Measurements from ENCODE around the gene TSC22D2.

TSC22D2 gene

DNA sequence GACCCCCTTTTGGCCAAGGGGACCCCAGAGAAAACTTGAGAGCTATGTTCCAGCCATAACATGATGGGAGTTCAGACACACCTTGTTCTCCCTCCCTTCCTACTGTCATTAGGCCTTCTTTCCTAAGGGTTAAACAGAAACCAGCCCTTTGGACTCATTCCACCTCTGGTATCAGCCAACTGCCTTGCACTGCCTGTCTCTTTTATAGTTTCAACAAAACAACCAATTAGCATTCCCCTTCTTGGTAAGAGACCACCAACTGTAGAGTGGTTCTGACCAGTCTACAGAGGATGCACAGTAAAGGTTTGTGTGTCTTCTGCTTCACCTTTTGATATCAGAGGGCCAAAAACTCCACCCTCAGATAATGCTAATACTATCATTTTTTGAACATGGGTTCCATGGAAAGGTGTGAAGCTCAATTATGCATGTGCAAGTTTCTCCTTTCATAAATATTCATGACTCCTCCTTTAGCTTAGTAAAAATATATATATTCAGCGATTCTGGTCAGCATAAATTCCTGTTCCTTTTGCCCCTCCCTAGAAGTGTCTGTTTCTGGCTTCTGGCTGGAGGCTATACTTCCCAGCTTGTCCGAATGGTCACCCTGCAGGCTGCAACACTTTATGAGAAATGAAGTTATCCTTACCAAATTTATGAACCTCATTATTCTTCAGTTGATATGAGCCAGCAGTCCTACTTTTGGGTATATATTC, 82.3 kb downstream of the TSC22D2 start:
- Histone ChIP-seq H3K4me3 (ENCODE audit: low read length) (no peak overlapping the region), H3F3A (ENCODE audit: insufficient read depth, low read length) (no peaks in the 10 kb centered on the region), H3K9me3 (replicated peaks; ENCODE audit: insufficient read depth, low read length) (no peaks in the 10 kb centered on the region), H3K79me2 (ENCODE audit: low read length) (no peaks in the 10 kb centered on the region), H4K20me1 (ENCODE audit: insufficient read depth, low read length) (no peaks in the 10 kb centered on the region), H3K9ac (ENCODE audit: low read length) (no peak overlapping the region), H3K27ac (ENCODE audit: low read length) (no peak overlapping the region), H2AFZ (ENCODE audit: low read length) (no peak overlapping the region), H3K9me2 (replicated peaks; ENCODE audit: insufficient read depth, low read length) (no peaks in the 10 kb centered on the region), H3K36me3 (replicated peaks; ENCODE audit: insufficient read depth, low read length) (no peaks in the 10 kb centered on the region), H3K27me3 (replicated peaks; ENCODE audit: insufficient read depth, low read length) (no peaks in the 10 kb centered on the region), H3K4me1 (ENCODE audit: low read length) (no peaks in the 10 kb centered on the region), H3K4me2 (ENCODE audit: low read depth, low read length) (no peak overlapping the region)
- TF ChIP-seq EZH2phosphoT487 (IDR thresholded peaks at IDR 0.05; ENCODE audit: low read length) (no peak), EZH2 (optimal IDR thresholded peaks at IDR 0.05; ENCODE audit: low read depth, low read length) (no peak)
- TF ChIP-seq, protein P1, sequence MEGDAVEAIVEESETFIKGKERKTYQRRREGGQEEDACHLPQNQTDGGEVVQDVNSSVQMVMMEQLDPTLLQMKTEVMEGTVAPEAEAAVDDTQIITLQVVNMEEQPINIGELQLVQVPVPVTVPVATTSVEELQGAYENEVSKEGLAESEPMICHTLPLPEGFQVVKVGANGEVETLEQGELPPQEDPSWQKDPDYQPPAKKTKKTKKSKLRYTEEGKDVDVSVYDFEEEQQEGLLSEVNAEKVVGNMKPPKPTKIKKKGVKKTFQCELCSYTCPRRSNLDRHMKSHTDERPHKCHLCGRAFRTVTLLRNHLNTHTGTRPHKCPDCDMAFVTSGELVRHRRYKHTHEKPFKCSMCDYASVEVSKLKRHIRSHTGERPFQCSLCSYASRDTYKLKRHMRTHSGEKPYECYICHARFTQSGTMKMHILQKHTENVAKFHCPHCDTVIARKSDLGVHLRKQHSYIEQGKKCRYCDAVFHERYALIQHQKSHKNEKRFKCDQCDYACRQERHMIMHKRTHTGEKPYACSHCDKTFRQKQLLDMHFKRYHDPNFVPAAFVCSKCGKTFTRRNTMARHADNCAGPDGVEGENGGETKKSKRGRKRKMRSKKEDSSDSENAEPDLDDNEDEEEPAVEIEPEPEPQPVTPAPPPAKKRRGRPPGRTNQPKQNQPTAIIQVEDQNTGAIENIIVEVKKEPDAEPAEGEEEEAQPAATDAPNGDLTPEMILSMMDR (IDR thresholded peaks at IDR 0.05; ENCODE audit: low read length): no peak
- DNase-seq: no peak

DNA sequence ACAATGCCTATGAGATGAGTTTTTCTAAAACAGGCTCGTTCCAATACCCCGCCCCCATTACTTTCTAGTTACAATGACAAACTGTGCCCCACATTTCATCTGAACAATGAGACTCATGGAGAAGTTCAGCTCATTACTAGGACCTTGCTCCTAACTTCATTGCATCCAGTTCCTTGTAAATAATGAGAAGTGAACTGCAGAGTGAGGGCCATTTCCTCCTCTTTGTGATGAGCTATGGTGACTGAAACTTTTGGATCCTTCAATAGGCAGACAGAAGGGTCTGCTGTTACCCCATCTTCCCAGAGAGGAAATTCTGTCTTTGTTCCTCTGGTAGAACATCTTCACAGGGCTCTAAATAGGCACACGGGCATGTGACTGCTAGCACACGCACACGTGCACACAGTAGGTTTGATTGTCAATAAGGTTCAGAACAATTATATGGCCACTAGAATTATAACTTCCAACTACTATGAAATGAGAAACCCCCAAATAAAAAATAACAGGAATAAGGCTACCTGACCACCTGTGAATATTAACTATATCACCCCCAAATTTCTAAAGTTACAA, 86.4 kb downstream of the TSC22D2 start:
- H3K79me2 ChIP-seq (ENCODE audit: low read length): no peaks in the 10 kb centered on the region
- no peak overlapping the region for H3K27ac ChIP-seq (ENCODE audit: low read length)
- no peak overlapping the region for H3K4me2 ChIP-seq (ENCODE audit: low read depth, low read length)
- no peaks in the 10 kb centered on the region for H3K9me2 ChIP-seq (replicated peaks; ENCODE audit: insufficient read depth, low read length)
- no peaks in the 10 kb centered on the region for H3K27me3 ChIP-seq (replicated peaks; ENCODE audit: insufficient read depth, low read length)
- TF ChIP-seq, protein P1 (IDR thresholded peaks at IDR 0.05; ENCODE audit: low read length): no peak
- TF ChIP-seq EZH2 (optimal IDR thresholded peaks at IDR 0.05; ENCODE audit: low read depth, low read length): no peak
- no peak for TF ChIP-seq EZH2phosphoT487 (IDR thresholded peaks at IDR 0.05; ENCODE audit: low read length)
- H2AFZ ChIP-seq (ENCODE audit: low read length): no peak overlapping the region
- H3K4me1 ChIP-seq (ENCODE audit: low read length): no peaks in the 10 kb centered on the region
- H3K36me3 ChIP-seq (replicated peaks; ENCODE audit: insufficient read depth, low read length): no peaks in the 10 kb centered on the region
- H3K9me3 ChIP-seq (replicated peaks; ENCODE audit: insufficient read depth, low read length): no peaks in the 10 kb centered on the region
- no peaks in the 10 kb centered on the region for H4K20me1 ChIP-seq (ENCODE audit: insufficient read depth, low read length)
- H3K9ac ChIP-seq (ENCODE audit: low read length): no peak overlapping the region
- H3K4me3 ChIP-seq (ENCODE audit: low read length): no peak overlapping the region
- DNase-seq: no peak
- no peaks in the 10 kb centered on the region for H3F3A ChIP-seq (ENCODE audit: insufficient read depth, low read length)

DNA sequence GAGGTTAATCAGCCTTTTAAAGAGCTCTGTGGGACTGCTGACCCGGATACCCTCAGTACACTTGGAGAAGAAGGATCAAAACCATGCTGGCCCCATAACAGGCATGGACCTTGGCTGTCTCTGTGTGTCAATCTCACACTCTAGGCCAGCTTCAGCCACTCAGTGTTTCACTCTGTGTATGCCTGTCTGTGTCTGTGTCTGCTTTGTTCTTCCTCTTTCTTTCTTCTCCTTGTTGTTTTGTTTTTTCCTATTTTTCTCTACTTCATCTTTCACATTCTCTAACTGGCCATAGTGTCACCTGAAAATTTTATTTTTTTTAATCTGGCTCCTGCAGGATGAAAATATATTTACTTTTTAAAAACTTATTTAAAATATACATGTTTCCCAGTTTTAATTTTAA, 87.1 kb downstream of the TSC22D2 start:
- H2AFZ ChIP-seq (ENCODE audit: low read length): no peak overlapping the region
- DNase-seq: no peak

More for the DNA sequence above, 87.1 kb downstream of the TSC22D2 start:
- Histone ChIP-seq H3K9me3 (replicated peaks; ENCODE audit: insufficient read depth, low read length) (no peaks in the 10 kb centered on the region), H4K20me1 (ENCODE audit: insufficient read depth, low read length) (no peaks in the 10 kb centered on the region), H3K27ac (ENCODE audit: low read length) (no peak overlapping the region), H3K9ac (ENCODE audit: low read length) (no peak overlapping the region), H3F3A (ENCODE audit: insufficient read depth, low read length) (no peaks in the 10 kb centered on the region), H3K4me1 (ENCODE audit: low read length) (no peaks in the 10 kb centered on the region), H3K27me3 (replicated peaks; ENCODE audit: insufficient read depth, low read length) (no peaks in the 10 kb centered on the region), H3K9me2 (replicated peaks; ENCODE audit: insufficient read depth, low read length) (no peaks in the 10 kb centered on the region), H3K4me3 (ENCODE audit: low read length) (no peak overlapping the region), H3K4me2 (ENCODE audit: low read depth, low read length) (no peak overlapping the region), H3K36me3 (replicated peaks; ENCODE audit: insufficient read depth, low read length) (no peaks in the 10 kb centered on the region), H3K79me2 (ENCODE audit: low read length) (no peaks in the 10 kb centered on the region)
- TF ChIP-seq EZH2phosphoT487 (IDR thresholded peaks at IDR 0.05; ENCODE audit: low read length) (no peak), EZH2 (optimal IDR thresholded peaks at IDR 0.05; ENCODE audit: low read depth, low read length) (no peak)
- TF ChIP-seq, protein P1 (IDR thresholded peaks at IDR 0.05; ENCODE audit: low read length): no peak

All from MM.1S (cell line).